ENCODE results near the gene ORAI1. TPM values are rescaled to one million over a fixed set of nuclear protein-coding genes. Genes with fewer than 3 reads are reported as not detected.
A peak's percentile ranks its signal among the peaks of the same experiment; 100 is the strongest.
"Not testable (repeated sequence)": the region's sequence is repeated elsewhere in the genome, so short reads cannot be mapped to it uniquely, and the experiment has no call there.

Gene ORAI1
- total RNA-seq, 2 donors from 2014 or later, result 11.7 to 12.9 TPM

DNA sequence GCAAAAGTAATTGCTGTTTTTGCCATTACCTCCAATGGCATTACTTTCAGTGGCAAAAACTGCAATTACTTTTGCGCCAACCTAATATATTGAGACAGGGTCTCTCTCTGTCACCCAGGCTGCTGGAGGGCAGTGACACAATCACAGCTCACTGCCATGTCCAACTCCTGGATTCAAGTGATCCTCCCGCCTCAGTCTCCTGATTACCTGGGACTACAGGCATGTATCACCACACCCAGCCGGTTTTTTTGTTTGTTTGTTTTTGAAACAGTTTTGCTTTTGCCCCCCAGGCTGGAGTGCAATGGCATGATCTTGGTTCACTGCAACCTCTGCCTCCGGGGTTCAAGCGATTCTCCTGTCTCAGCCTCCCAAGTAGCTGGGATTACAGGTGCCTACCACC lies 29.8 kb upstream of the ORAI1 start:
- DNase-seq (no peak), ATAC-seq (no peak)
- intact Hi-C loops (cut with DNase I), result no loop called here

DNA sequence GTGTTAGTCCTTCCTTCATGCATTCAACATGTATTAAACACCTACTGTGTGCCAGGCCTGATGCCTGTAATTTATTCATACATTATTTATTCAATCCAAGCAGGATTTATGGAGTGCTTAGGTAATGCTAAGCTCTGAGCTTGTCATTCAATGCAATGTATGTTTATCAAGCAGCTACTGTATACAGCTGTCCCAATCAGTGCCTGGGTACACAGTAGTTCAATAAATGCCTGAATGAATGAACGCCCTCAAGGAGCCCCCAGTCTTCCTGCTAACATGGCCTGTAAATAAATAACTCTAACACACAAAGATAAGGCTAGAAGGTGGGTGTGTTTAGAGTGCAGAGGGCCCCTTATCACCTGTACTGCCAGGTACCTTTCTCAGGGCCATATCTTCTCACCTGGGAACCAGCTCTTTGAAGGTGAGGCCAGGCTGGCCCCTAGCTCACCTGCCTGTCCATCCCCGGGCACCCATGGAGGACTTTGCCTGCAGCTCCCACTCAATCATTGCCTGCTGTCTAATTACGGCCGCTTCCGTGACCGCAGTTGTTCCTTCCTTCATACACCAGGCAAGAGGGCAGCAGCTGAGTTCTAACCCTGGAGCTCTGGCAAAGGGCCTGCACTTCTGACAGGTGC lies 25.5 kb upstream of the ORAI1 start:
- ATAC-seq (no peak), DNase-seq (no peak)
- intact Hi-C loops (cut with DNase I), result no loop called here

GRCh38 chr12:121602766-121603165 lies 23.6 kb upstream of the ORAI1 start:
- ATAC-seq, result no peak
- DNase-seq, result no peak
- intact Hi-C loops (cut with DNase I), result no loop called here

- intact Hi-C loops (cut with DNase I), result no loop called here
- DNase-seq (no peak), ATAC-seq (no peak)
These were observed 22.7 kb upstream of the ORAI1 start for GRCh38 chr12:121603581-121603980.

DNA sequence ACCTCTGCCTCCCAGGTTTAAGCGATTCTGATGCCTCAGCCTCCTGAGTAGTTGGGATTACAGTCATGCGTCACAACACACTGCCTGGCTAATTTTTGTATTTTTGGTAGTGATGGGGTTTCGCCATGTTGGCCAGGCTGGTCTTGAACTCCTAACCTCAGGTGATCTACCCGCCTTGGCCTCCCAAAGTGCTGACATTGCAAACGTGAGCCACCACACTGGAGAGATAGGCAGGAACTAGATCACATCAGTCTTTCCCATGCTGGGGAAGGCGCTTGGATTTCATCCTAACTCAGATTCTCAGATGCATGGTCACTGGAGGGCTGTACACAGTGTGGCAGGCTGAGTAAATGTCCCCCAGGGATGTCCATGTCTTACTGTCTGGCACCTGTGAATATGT lies 18.0 kb upstream of the ORAI1 start:
- no peak for DNase-seq
- intact Hi-C loops (cut with DNase I), result no loop called here

DNA sequence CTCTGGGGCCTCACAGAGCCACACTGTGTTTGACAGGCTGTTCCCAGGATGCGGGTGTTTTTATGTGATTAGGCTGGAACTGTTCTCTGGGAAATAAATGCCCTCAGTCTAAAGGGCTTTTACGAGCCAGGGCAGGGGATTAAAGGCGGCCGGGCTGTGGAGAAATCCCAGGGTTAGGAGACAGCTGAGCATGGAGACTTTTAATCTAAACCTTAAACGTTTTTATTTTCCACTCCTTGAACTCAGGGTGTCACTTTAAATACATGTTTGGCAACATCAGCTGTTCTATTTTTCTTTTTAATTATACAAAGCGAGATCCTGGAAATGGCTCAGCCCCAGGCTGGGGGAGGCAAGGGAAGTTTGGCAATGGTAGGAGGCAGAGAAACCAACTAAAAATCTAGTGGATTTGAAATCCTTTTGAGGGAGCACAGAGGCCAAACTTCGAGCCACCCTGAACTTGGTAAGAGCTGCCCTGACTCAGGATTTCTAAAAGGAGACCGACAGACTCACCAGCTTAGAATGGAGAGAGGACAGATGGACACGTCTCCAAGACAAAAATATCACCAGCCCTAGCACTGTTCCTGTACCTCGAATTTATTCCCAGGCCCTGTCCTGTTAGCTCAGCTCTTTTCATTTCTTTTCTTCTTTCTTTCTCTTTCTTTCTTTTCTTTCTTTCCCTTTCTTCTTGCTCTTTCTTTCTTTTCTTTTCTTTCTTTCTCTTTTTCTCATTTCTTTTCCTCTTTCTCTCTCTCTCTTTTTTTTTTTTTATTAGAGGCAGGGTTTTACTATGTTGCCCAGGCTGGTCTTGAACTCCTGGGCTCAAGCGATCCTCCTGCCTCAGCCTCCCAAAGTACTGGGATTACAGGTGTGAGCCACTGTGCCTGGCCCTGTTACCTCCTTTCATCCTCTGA lies 15.8 kb upstream of the ORAI1 start:
- intact Hi-C loops (cut with DNase I), result no loop called here
- peak; percentile 65 to 72 for ATAC-seq
- no peak for DNase-seq

More for the DNA sequence above, 18.0 kb upstream of the ORAI1 start:
- no peak for ATAC-seq

DNA sequence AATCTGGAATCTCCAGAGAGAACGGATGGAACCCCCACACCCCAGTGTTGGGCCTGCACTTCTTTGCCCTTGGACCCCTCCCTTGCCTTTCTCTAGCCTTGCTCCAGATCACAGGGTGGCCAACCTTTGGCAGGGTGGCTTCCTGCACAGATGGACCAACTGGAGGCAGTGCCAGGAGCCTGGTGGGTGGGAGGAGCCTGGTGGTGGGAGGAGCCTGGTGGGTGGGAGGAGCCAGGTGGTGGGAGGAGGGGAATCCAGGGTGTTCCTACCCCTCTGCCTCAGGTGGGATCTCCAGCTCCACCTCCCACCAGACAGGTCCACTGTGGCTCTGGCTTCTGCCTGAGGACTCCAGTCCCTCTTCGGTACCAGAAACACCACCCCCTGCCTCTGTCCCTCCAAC lies 15.0 kb upstream of the ORAI1 start:
- DNase-seq, result no peak
- intact Hi-C loops (cut with DNase I), result no loop called here

GRCh38 chr12:121613462-121613861 lies 12.9 kb upstream of the ORAI1 start:
- intact Hi-C loops (cut with DNase I), result no loop called here
- no peak for DNase-seq
- ATAC-seq, result no peak

More for the DNA sequence above, 15.0 kb upstream of the ORAI1 start:
- peak in 1 of 2 donors; percentile 39 for ATAC-seq

DNA sequence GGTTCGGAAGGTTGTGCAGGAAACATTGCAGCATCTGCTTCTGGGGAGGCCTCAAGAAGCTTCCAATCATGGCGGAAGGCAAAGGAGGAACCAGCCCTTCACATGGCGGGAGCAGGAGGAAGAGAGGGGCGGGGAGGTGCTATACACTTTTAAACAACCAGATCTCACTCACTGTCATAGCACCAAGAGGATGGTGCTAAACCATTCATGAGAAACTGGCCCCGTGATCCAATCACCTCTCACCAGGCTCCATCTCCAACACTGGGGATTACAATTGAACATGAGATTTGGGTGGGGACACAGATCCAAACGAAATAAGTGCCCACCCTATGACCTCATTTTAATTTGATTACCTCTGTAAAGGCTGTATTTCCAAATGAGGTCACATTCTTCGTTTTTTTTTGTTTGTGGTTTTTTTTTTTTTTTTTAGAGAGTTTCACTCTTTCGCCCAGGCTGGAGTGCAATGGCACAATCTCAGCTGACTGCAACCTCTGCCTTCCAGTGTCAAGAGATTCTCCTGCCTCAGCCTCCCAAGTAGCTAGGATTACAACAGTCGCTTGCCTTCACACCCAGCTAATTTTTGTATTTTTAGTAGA lies 11.4 kb upstream of the ORAI1 start:
- no peak for ATAC-seq
- no peak for DNase-seq
- intact Hi-C loops (cut with DNase I), result no loop called here

DNA sequence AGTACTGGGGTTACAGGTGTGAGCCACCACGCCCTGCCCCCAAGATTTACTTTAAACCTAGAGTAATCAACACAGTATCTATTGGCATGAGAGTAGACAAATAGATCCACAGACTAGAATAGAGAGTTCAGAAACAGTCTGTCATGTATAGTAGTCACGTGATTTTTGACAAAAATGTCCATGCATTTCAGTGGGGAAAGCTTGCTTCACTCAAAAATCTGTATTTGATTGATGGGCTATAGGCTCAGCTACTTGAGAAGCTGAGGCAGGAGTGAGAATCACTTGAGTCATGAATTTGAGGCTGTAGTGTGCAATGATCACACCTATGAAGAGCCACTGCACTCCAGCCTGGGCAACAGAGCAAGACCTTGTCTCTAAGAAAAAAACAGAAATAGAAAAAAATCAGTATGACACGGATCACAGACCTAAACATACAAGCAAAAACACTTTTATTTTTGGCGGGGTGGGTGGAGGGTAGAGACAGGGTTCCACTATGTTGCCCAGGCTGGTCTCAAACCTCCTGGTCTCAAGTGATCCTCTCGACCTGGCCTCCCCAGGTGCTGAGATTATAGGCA lies 7.6 kb upstream of the ORAI1 start:
- no peak for DNase-seq
- intact Hi-C loops (cut with DNase I), result no loop called here
- ATAC-seq, result no peak

- DNase-seq (no peak), ATAC-seq (peak in 1 of 2 donors; percentile 47)
- intact Hi-C loops (cut with DNase I), result loop anchor here in 1 of 2 donors (10.0 kb wide), 1 partner anchor 46 kb away; no protein-coding TSS in a partner anchor
These were observed 5.9 kb upstream of the ORAI1 start for GRCh38 chr12:121620333-121620891.

GRCh38 chr12:121626853-121627640 lies 717 bp downstream of the ORAI1 start:
- intact Hi-C loops (cut with DNase I), result loop anchor here (5.0 to 10.0 kb wide), 3 partner anchors 52 to 75 kb away; no protein-coding TSS in a partner anchor
- peak; percentile 45 to 56 for ATAC-seq
- DNase-seq, result peak; percentile 57

- intact Hi-C loops (cut with DNase I), result loop anchor here (5.0 to 10.0 kb wide), 3 partner anchors 53 to 76 kb away; no protein-coding TSS in a partner anchor
- no peak for ATAC-seq
These were observed 1.7 kb downstream of the ORAI1 start for GRCh38 chr12:121628037-121628436.

GRCh38 chr12:121628536-121628935 lies 2.2 kb downstream of the ORAI1 start:
- no peak for DNase-seq
- intact Hi-C loops (cut with DNase I), result loop anchor here (5.0 to 10.0 kb wide), 3 partner anchors 54 to 76 kb away; no protein-coding TSS in a partner anchor
- no peak for ATAC-seq

More at GRCh38 chr12:121628037-121628436, 1.7 kb downstream of the ORAI1 start:
- DNase-seq, result no peak

DNA sequence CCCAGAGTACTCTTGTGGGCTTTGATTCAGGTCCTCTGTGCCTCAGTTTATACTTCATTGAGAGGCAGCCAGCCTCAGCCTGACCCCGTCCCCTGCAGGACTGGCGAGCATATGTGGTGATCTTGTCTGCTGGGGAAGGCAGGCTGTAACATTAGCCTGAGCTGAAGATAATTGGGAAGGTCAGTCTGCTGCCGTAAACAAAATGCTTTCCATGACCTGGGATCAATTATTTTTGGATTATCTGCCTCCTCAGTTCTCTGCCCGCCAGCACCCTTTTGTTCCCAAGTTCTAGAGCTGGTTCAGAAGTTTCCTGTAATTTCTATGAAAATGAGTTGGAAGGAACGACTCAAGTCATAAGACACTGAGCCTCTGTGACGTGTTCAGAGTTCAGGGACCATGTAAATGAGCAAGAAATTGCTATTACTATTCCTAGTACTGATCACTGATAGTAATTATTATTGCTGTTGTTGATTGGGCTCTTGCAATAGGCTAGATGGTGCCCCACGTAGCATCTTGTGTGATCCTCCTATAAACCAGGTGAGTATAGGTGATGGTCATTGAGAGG lies 4.5 kb downstream of the ORAI1 start:
- intact Hi-C loops (cut with DNase I), result no loop called here
- ATAC-seq, result no peak
- DNase-seq, result no peak

DNA sequence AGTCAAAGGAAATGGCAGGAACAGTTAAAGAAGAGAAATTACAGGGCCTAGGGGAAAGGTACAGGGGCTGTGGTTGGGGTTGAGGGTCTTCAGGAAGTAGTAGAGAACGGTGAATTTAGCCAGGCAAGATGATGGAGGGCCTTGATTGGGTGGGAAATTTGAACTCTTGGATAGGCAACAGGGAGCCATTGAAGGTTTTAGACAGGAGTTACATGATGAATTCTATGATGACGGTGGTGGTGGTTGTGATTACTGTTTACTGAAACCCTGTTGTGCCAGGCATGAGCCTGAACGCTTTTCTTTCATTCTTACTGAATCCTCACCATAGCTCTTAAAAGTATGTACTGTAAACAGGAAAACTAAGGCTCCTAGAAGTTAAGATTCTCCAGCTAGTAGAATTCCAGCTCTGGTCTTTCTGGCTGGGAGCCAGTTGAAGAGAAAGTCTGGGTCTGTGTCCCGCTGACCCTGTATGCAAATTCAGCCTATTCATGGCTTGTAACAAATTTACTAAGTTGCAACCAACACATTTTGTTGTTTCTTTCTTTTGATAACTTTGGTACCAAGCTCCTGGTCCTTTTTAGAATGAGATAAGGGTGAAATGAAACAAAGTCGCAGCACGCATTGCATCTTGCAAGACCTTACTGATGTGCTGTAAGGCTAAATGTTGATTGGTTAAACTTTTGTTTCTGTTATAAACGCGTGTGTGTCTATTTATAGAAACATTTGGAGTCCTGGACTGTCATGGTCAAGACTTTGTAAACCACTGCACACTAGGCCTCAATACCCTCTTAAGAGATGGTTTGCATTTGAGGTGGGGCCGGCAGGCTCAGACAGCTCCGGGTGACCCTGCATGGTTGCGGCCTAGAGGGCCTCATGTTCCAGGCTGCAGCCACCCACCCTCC lies 6.0 kb downstream of the ORAI1 start:
- intact Hi-C loops (cut with DNase I), result no loop called here
- no peak for DNase-seq
- ATAC-seq, result no peak

GRCh38 chr12:121633833-121634196 lies 7.5 kb downstream of the ORAI1 start:
- intact Hi-C loops (cut with DNase I); ATAC-seq; DNase-seq: not testable (repeated sequence)
